Measurements from ENCODE around the gene PDE4D. TPM values are rescaled to one million over a fixed set of nuclear protein-coding genes. Genes with fewer than 3 reads are reported as not detected.

PDE4D gene
- total and polyA plus RNA-seq, 2 donors (not counting 3 experiments of a cell fraction or from before 2014, with no cell fraction given) = 34.5 to 51.2 TPM

- H3K27me3 ChIP-seq (ENCODE audit: control insufficient read depth in 2 of 2, insufficient read depth in 2 of 2, low read length in 2 of 2) = no peaks in the 10 kb centered on the region
- TF ChIP-seq POLR2A (IDR thresholded peaks at IDR 0.05; ENCODE audit: low read depth, low read length) (no peak), EZH2 (IDR thresholded peaks at IDR 0.05; ENCODE audit: borderline replicate concordance, low read depth, low read length, severe bottlenecking) (no peak), MYC (IDR thresholded peaks at IDR 0.05; ENCODE audit: low read depth, low read length) (no peak), FOS (IDR thresholded peaks at IDR 0.05; ENCODE audit: borderline replicate concordance, insufficient read depth, low read length) (no peak), POLR2AphosphoS5 (IDR thresholded peaks at IDR 0.05; ENCODE audit: insufficient read depth, low read depth, low read length) (no peak), GATA2 (IDR thresholded peaks at IDR 0.05; ENCODE audit: insufficient read depth, insufficient read length, low read depth, low read length) (no peak), JUN (IDR thresholded peaks at IDR 0.05; ENCODE audit: borderline replicate concordance, insufficient read depth, insufficient read length, low read depth) (no peak)
- TF ChIP-seq, protein P1, sequence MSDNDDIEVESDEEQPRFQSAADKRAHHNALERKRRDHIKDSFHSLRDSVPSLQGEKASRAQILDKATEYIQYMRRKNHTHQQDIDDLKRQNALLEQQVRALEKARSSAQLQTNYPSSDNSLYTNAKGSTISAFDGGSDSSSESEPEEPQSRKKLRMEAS (IDR thresholded peaks at IDR 0.05; ENCODE audit: insufficient read depth, insufficient read length) = no peak
- TF ChIP-seq, protein P2, sequence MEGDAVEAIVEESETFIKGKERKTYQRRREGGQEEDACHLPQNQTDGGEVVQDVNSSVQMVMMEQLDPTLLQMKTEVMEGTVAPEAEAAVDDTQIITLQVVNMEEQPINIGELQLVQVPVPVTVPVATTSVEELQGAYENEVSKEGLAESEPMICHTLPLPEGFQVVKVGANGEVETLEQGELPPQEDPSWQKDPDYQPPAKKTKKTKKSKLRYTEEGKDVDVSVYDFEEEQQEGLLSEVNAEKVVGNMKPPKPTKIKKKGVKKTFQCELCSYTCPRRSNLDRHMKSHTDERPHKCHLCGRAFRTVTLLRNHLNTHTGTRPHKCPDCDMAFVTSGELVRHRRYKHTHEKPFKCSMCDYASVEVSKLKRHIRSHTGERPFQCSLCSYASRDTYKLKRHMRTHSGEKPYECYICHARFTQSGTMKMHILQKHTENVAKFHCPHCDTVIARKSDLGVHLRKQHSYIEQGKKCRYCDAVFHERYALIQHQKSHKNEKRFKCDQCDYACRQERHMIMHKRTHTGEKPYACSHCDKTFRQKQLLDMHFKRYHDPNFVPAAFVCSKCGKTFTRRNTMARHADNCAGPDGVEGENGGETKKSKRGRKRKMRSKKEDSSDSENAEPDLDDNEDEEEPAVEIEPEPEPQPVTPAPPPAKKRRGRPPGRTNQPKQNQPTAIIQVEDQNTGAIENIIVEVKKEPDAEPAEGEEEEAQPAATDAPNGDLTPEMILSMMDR (IDR thresholded peaks at IDR 0.05; ENCODE audit: extremely low read depth in 1 of 2, insufficient read depth in 1 of 2, low read depth in 1 of 2, low read length in 2 of 2) = no peak
- no peak overlapping the region for H2AFZ ChIP-seq (ENCODE audit: low read depth, low read length)
- no peaks in the 10 kb centered on the region for H4K20me1 ChIP-seq (replicated peaks; ENCODE audit: control insufficient read depth, extremely low read depth, insufficient read depth, low read length)
- ChIA-PET POLR2A (no interaction called here), CTCF (no interaction called here)
- no peak overlapping the region for H3K4me2 ChIP-seq (ENCODE audit: insufficient read depth, low read length)
- H3K4me3 ChIP-seq (replicated peaks in 1 of 3; ENCODE audit: insufficient read depth in 1 of 3, low read depth in 1 of 3, low read length in 3 of 3) = no peak overlapping the region
- no peak overlapping the region for H3K9ac ChIP-seq (replicated peaks; ENCODE audit: extremely low read depth, insufficient read depth, low read length)
- no peaks in the 10 kb centered on the region for H3K36me3 ChIP-seq (ENCODE audit: control insufficient read depth in 2 of 2, extremely low read depth in 1 of 2, insufficient read depth in 2 of 2, low read length in 2 of 2)
- intact Hi-C loops (cut with micrococcal nuclease) = no loop called here
- FAIRE-seq (peak; percentile 33), DNase-seq (ENCODE audit: low read depth, low spot score) (no peak)
- no peaks in the 10 kb centered on the region for H3K9me1 ChIP-seq (replicated peaks; ENCODE audit: control insufficient read depth, extremely low read depth, insufficient read depth, low read length)
- no TSS peak for BruUV-seq (replicated peaks)
- dilution Hi-C loops (cut with MboI; ENCODE audit: extremely low pct_ligation_motif_present, low sequenced_read_pairs) = no loop called here
- H3K4me1 ChIP-seq (ENCODE audit: control insufficient read depth, extremely low read depth, insufficient read depth, low read length) = no peaks in the 10 kb centered on the region
- H3K27ac ChIP-seq (ENCODE audit: insufficient read depth, low read depth, low read length) = no peak overlapping the region
- H3K79me2 ChIP-seq (ENCODE audit: control insufficient read depth, insufficient read depth, low read length) = no peaks in the 10 kb centered on the region
- no peaks in the 10 kb centered on the region for H3K9me3 ChIP-seq (replicated peaks; ENCODE audit: control insufficient read depth, insufficient read depth, low read length)
These were observed 188.6 kb downstream of the PDE4D start for GRCh38 chr5:59704936-59705335.

Measured in endothelial cell of umbilical vein (primary cell).